ENCODE results near the gene AUTS2.

AUTS2 gene

GRCh38 chr7:70131817-70132216, 533.5 kb downstream of the AUTS2 start (continued):
- peak; percentile 59 for TF ChIP-seq ZNF549 (tag by site-specific recombination; IDR thresholded peaks at IDR 0.05)
- no peak for TF ChIP-seq ZBTB48 (tag by site-specific recombination; IDR thresholded peaks at IDR 0.05)
- peak; percentile 67 for TF ChIP-seq ZNF37A (tag by site-specific recombination; IDR thresholded peaks at IDR 0.05)
- no peak for TF ChIP-seq ZNF18 (tag by site-specific recombination; IDR thresholded peaks at IDR 0.05)
- TF ChIP-seq, protein P1, sequence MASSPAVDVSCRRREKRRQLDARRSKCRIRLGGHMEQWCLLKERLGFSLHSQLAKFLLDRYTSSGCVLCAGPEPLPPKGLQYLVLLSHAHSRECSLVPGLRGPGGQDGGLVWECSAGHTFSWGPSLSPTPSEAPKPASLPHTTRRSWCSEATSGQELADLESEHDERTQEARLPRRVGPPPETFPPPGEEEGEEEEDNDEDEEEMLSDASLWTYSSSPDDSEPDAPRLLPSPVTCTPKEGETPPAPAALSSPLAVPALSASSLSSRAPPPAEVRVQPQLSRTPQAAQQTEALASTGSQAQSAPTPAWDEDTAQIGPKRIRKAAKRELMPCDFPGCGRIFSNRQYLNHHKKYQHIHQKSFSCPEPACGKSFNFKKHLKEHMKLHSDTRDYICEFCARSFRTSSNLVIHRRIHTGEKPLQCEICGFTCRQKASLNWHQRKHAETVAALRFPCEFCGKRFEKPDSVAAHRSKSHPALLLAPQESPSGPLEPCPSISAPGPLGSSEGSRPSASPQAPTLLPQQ (tag by site-specific recombination; IDR thresholded peaks at IDR 0.05), result no peak
- 0 out of 2 replicates have a peak, but pooled peaks have one; percentile 17 for TF ChIP-seq SP7 (tag by site-specific recombination; IDR thresholded peaks at IDR 0.05)
- TF ChIP-seq HOXC10 (CRISPR knock-in tag; IDR thresholded peaks at IDR 0.05), result no peak
- no peak for TF ChIP-seq ZNF792 (tag by site-specific recombination; IDR thresholded peaks at IDR 0.05)
- no peak for TF ChIP-seq ZNF10 (tag by site-specific recombination; IDR thresholded peaks at IDR 0.05)
- no peak for TF ChIP-seq ZNF501 (tag by site-specific recombination; IDR thresholded peaks at IDR 0.05)
- TF ChIP-seq, protein P2, sequence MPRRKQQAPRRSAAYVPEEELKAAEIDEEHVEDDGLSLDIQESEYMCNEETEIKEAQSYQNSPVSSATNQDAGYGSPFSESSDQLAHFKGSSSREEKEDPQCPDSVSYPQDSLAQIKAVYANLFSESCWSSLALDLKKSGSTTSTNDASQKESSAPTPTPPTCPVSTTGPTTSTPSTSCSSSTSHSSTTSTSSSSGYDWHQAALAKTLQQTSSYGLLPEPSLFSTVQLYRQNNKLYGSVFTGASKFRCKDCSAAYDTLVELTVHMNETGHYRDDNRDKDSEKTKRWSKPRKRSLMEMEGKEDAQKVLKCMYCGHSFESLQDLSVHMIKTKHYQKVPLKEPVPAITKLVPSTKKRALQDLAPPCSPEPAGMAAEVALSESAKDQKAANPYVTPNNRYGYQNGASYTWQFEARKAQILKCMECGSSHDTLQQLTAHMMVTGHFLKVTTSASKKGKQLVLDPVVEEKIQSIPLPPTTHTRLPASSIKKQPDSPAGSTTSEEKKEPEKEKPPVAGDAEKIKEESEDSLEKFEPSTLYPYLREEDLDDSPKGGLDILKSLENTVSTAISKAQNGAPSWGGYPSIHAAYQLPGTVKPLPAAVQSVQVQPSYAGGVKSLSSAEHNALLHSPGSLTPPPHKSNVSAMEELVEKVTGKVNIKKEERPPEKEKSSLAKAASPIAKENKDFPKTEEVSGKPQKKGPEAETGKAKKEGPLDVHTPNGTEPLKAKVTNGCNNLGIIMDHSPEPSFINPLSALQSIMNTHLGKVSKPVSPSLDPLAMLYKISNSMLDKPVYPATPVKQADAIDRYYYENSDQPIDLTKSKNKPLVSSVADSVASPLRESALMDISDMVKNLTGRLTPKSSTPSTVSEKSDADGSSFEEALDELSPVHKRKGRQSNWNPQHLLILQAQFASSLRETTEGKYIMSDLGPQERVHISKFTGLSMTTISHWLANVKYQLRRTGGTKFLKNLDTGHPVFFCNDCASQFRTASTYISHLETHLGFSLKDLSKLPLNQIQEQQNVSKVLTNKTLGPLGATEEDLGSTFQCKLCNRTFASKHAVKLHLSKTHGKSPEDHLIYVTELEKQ (tag by site-specific recombination; IDR thresholded peaks at IDR 0.05; ENCODE audit: borderline replicate concordance), result no peak
- TF ChIP-seq, protein P3, sequence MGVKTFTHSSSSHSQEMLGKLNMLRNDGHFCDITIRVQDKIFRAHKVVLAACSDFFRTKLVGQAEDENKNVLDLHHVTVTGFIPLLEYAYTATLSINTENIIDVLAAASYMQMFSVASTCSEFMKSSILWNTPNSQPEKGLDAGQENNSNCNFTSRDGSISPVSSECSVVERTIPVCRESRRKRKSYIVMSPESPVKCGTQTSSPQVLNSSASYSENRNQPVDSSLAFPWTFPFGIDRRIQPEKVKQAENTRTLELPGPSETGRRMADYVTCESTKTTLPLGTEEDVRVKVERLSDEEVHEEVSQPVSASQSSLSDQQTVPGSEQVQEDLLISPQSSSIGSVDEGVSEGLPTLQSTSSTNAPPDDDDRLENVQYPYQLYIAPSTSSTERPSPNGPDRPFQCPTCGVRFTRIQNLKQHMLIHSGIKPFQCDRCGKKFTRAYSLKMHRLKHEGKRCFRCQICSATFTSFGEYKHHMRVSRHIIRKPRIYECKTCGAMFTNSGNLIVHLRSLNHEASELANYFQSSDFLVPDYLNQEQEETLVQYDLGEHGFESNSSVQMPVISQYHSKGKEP (tag by site-specific recombination; IDR thresholded peaks at IDR 0.05), result peak; percentile 64
- TF ChIP-seq SP3 (tag by site-specific recombination; IDR thresholded peaks at IDR 0.05), result no peak
- no peak for TF ChIP-seq ZNF555 (tag by site-specific recombination; conservative IDR thresholded peaks at IDR 0.05)
- TF ChIP-seq HOXA7 (CRISPR knock-in tag; IDR thresholded peaks at IDR 0.05; ENCODE audit: borderline replicate concordance), result no peak
- TF ChIP-seq ZNF830 (tag by site-specific recombination; IDR thresholded peaks at IDR 0.05; ENCODE audit: low read depth), result 0 out of 2 replicates have a peak, but pooled peaks have one; percentile 24
- TF ChIP-seq ZNF660 (tag by site-specific recombination; IDR thresholded peaks at IDR 0.05), result peak; percentile 71
- TF ChIP-seq ZNF155 (tag by site-specific recombination; IDR thresholded peaks at IDR 0.05), result no peak
- no peak for TF ChIP-seq HOXD13 (CRISPR knock-in tag; IDR thresholded peaks at IDR 0.05; ENCODE audit: borderline replicate concordance)
- TF ChIP-seq ZFP69B (tag by site-specific recombination; IDR thresholded peaks at IDR 0.05), result no peak
- no peak for TF ChIP-seq ZNF777 (tag by site-specific recombination; IDR thresholded peaks at IDR 0.05; ENCODE audit: borderline replicate concordance)
- no peak for TF ChIP-seq ZNF157 (tag by site-specific recombination; IDR thresholded peaks at IDR 0.05)
- TF ChIP-seq, protein P4, sequence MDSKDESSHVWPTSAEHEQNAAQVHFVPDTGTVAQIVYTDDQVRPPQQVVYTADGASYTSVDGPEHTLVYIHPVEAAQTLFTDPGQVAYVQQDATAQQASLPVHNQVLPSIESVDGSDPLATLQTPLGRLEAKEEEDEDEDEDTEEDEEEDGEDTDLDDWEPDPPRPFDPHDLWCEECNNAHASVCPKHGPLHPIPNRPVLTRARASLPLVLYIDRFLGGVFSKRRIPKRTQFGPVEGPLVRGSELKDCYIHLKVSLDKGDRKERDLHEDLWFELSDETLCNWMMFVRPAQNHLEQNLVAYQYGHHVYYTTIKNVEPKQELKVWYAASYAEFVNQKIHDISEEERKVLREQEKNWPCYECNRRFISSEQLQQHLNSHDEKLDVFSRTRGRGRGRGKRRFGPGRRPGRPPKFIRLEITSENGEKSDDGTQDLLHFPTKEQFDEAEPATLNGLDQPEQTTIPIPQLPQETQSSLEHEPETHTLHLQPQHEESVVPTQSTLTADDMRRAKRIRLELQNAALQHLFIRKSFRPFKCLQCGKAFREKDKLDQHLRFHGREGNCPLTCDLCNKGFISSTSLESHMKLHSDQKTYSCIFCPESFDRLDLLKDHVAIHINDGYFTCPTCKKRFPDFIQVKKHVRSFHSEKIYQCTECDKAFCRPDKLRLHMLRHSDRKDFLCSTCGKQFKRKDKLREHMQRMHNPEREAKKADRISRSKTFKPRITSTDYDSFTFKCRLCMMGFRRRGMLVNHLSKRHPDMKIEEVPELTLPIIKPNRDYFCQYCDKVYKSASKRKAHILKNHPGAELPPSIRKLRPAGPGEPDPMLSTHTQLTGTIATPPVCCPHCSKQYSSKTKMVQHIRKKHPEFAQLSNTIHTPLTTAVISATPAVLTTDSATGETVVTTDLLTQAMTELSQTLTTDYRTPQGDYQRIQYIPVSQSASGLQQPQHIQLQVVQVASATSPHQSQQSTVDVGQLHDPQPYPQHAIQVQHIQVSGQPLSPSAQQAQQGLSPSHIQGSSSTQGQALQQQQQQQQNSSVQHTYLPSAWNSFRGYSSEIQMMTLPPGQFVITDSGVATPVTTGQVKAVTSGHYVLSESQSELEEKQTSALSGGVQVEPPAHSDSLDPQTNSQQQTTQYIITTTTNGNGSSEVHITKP (tag by site-specific recombination; IDR thresholded peaks at IDR 0.05), result no peak
- no peak for TF ChIP-seq SETDB1 (IDR thresholded peaks at IDR 0.05; ENCODE audit: insufficient read length, low read length)
- peak; percentile 79; the same call in 1 of the 2 replicates for TF ChIP-seq ZNF561 (tag by site-specific recombination; IDR thresholded peaks at IDR 0.05; ENCODE audit: borderline replicate concordance)
